ENCODE results near the gene RTN4RL1. TPM values are rescaled to one million over a fixed set of nuclear protein-coding genes. Genes with fewer than 3 reads are reported as not detected.
"Not testable (repeated sequence)": the region's sequence is repeated elsewhere in the genome, so short reads cannot be mapped to it uniquely, and the experiment has no call there.

RTN4RL1 gene
- total RNA-seq, 1 donor from 2014 or later: 11.5 TPM

- Histone ChIP-seq H3K4me1 (peaks cover 4 to 34% of the 10 kb centered on the region in 2 donors), H3K9me3 (no peaks in the 10 kb centered on the region), H3K27ac (peak overlapping the region in 1 of 2 donors; percentile 80), H3K27me3 (no peaks in the 10 kb centered on the region), H3K4me3 (no peak overlapping the region), H3K36me3 (no peaks in the 10 kb centered on the region)
- intact Hi-C loops (cut with DNase I): loop anchor here (2.0 kb wide), 1 partner anchor 15 kb away; no protein-coding TSS in a partner anchor
- DNase-seq (ENCODE audit: low spot score in 2 of 2): peak in 1 of 2 donors; percentile 74
- TF ChIP-seq, protein P1, sequence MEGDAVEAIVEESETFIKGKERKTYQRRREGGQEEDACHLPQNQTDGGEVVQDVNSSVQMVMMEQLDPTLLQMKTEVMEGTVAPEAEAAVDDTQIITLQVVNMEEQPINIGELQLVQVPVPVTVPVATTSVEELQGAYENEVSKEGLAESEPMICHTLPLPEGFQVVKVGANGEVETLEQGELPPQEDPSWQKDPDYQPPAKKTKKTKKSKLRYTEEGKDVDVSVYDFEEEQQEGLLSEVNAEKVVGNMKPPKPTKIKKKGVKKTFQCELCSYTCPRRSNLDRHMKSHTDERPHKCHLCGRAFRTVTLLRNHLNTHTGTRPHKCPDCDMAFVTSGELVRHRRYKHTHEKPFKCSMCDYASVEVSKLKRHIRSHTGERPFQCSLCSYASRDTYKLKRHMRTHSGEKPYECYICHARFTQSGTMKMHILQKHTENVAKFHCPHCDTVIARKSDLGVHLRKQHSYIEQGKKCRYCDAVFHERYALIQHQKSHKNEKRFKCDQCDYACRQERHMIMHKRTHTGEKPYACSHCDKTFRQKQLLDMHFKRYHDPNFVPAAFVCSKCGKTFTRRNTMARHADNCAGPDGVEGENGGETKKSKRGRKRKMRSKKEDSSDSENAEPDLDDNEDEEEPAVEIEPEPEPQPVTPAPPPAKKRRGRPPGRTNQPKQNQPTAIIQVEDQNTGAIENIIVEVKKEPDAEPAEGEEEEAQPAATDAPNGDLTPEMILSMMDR (IDR thresholded peaks at IDR 0.05): no peak
Measured at GRCh38 chr17:2013994-2014317, 11.2 kb downstream of the RTN4RL1 start.

DNA sequence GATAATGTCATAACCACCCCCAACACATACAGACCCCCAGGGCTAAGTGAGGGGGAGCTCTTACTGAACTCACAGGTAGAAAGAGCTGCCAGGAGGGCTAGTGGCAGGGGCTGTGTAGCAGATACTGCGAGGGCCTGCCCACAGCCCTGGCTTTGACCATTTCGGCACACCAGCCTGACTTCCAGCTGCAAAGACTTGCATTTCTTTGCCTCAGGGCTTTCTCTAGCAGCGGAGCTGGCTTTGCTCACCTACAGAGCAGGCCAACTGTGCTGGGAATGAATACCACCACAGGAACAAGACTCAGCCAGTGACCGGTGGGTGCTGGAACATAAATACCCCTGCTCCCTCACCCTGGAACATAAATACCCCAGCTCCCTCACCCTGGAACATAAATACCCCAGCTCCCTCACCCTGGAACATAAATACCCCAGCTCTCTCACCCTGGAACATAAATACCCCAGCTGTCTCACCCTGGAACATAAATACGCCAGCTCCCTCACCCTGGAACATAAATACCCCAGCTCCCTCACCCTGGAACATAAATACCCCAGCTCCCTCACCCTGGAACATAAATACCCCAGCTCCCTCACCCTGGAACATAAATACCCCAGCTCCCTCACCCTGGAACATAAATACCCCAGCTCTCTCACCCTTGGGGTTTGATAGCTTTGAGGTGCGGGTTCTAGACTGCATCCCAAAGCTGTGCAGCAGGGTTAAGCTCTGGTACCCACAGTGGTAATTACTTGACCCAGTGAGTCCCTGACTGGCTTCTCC lies 11.7 kb downstream of the RTN4RL1 start:
- peaks cover 4 to 34% of the 10 kb centered on the region in 2 donors for H3K4me1 ChIP-seq
- intact Hi-C loops (cut with DNase I): loop anchor here (2.0 kb wide), 1 partner anchor 15 kb away; no protein-coding TSS in a partner anchor
- H3K4me3 ChIP-seq; H3K27me3 ChIP-seq; DNase-seq (ENCODE audit: low spot score in 2 of 2); H3K9me3 ChIP-seq; H3K36me3 ChIP-seq: not testable (repeated sequence)
- peak overlapping the region; percentile 70 to 80 for H3K27ac ChIP-seq

- peaks cover 4 to 34% of the 10 kb centered on the region in 2 donors for H3K4me1 ChIP-seq
- intact Hi-C loops (cut with DNase I): loop anchor here (2.0 kb wide), 1 partner anchor 14 kb away; no protein-coding TSS in a partner anchor
Measured at GRCh38 chr17:2012499-2012898, 12.6 kb downstream of the RTN4RL1 start.

DNA sequence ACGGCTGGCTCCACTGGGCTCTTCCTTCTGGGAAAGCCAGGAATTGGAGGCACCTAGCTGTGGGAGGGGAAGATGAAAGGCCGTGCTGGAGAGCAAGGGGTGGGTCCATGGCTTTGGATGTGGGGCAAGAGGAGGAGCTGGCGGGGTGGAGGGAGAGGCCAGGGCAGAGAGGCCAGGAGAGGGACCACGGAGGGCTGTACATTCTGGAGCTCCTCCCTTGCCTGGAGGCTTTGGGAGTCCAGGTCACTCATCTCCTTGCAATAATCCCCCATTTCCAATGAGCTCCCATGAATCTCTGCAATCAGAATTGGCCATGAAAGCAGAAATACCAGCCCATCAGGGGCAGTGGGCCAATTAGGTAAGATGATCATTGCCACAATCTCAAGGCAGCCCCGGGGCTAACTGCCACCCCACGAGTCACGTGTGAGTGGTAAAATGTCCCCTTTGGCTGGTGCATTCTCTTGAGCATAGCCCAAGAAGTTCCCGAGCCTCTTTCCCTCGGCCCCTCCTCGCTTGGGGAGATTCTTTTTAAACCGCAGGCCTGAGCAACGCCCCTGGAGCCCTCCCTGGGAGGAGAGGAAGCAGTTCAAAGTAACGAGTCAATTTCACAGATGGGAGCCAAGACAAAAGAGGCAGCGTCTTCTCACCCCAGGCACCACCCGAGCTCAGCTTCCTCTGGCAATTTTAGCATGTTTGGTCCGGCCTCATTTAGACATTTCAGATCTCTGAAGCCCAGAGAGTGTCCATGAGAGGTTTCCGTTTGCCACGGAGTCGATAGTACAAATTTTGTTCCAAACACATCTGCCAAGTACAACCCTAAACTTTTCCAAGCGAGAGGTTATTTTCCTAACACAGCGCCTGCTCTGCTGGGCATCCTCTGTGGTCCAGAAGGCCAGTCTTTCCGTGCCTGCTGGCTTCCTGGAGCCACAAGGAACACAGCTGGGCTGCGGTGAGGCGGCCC lies 13.4 kb downstream of the RTN4RL1 start:
- Histone ChIP-seq H3K27ac (peak overlapping the region; percentile 70 to 80), H3K4me3 (peak overlapping the region in 1 of 2 donors; percentile 6), H3K9me3 (no peaks in the 10 kb centered on the region), H3K27me3 (no peaks in the 10 kb centered on the region), H3K36me3 (no peaks in the 10 kb centered on the region), H3K4me1 (peaks cover 4 to 34% of the 10 kb centered on the region in 2 donors)
- TF ChIP-seq, protein P1 (IDR thresholded peaks at IDR 0.05): no peak
- intact Hi-C loops (cut with DNase I): loop anchor here (2.0 kb wide), 1 partner anchor 13 kb away; no protein-coding TSS in a partner anchor
- DNase-seq (ENCODE audit: low spot score in 2 of 2): peak in 1 of 2 donors; percentile 75

More at GRCh38 chr17:2012499-2012898, 12.6 kb downstream of the RTN4RL1 start:
- no peaks in the 10 kb centered on the region for H3K27me3 ChIP-seq
- H3K4me3 ChIP-seq: peak overlapping the region in 1 of 2 donors; percentile 6
- no peaks in the 10 kb centered on the region for H3K9me3 ChIP-seq
- no peaks in the 10 kb centered on the region for H3K36me3 ChIP-seq
- peak overlapping the region; percentile 70 to 80 for H3K27ac ChIP-seq
- TF ChIP-seq, protein P1 (IDR thresholded peaks at IDR 0.05): no peak
- DNase-seq (ENCODE audit: low spot score in 2 of 2): no peak

DNA sequence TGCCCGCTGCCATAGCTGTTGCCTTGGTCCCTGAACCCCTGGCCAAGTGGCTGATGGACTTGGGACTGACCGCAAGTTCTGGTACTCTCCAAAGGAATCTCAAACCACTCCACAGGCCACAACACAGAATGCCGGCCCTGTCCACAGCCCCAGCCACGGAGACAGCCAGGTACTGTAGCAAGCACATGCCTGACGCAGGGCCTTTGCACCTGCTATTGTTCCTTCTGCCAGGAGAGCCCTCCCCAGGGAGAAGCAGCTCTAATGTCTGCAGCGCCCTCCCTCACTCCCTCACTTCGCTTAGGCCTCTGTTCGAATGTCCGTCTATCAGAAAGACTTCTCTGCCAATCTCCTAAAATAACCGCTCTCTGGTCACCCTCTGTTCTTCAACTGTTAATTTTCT lies 15.4 kb downstream of the RTN4RL1 start:
- TF ChIP-seq, protein P1 (IDR thresholded peaks at IDR 0.05): no peak
- no peaks in the 10 kb centered on the region for H3K9me3 ChIP-seq
- no peaks in the 10 kb centered on the region for H3K36me3 ChIP-seq
- H3K4me1 ChIP-seq: peaks cover 4 to 30% of the 10 kb centered on the region in 2 donors
- DNase-seq (ENCODE audit: low spot score in 2 of 2): no peak
- H3K27ac ChIP-seq: no peak overlapping the region
- intact Hi-C loops (cut with DNase I): no loop called here
- no peaks in the 10 kb centered on the region for H3K27me3 ChIP-seq
- no peak overlapping the region for H3K4me3 ChIP-seq

All from ascending aorta (tissue), 2 donors.